Testis (tissue), 2 donors: ENCODE measurements around the gene RFC2.

Source experiments
- POLR2A ChIP-seq: fragments of 450-650 bp; IDR thresholded peaks from one replicate; pipeline ENCODE4 v1.6.1; 2017; ENCODE audit warnings: antibody characterized with exemption, mild to moderate bottlenecking, moderate library complexity
- TF ChIP-seq, protein P1 (sequence below), 3 experiments: fragments of 450-650 bp in 2 of 3; fragments of 200-600 bp in 1 of 3; sonication (generic) in 1 of 3; IDR thresholded peaks; one replicate each; pipeline ENCODE4 v1.5.1; 2016 to 2019; ENCODE audit warnings: antibody characterized with exemption in 3 of 3, mild to moderate bottlenecking in 2 of 3, moderate library complexity in 1 of 3

- TF ChIP-seq, protein P1, sequence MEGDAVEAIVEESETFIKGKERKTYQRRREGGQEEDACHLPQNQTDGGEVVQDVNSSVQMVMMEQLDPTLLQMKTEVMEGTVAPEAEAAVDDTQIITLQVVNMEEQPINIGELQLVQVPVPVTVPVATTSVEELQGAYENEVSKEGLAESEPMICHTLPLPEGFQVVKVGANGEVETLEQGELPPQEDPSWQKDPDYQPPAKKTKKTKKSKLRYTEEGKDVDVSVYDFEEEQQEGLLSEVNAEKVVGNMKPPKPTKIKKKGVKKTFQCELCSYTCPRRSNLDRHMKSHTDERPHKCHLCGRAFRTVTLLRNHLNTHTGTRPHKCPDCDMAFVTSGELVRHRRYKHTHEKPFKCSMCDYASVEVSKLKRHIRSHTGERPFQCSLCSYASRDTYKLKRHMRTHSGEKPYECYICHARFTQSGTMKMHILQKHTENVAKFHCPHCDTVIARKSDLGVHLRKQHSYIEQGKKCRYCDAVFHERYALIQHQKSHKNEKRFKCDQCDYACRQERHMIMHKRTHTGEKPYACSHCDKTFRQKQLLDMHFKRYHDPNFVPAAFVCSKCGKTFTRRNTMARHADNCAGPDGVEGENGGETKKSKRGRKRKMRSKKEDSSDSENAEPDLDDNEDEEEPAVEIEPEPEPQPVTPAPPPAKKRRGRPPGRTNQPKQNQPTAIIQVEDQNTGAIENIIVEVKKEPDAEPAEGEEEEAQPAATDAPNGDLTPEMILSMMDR (IDR thresholded peaks at IDR 0.05), result no peak
- no peak for TF ChIP-seq POLR2A
Observed at GRCh38 chr7:74289659-74290552, 35.7 kb upstream of the RFC2 start.
